GM19193 (cell line): ENCODE results near the gene HTN3.

ENCODE experiments used
- POLR2A ChIP-seq: IDR thresholded peaks from 4 replicates; pipeline ENCODE4 v1.6.1; 2011; ENCODE audit not compliant: insufficient read depth, insufficient read length; ENCODE audit errors: extremely low read depth

The HTN3 gene

DNA sequence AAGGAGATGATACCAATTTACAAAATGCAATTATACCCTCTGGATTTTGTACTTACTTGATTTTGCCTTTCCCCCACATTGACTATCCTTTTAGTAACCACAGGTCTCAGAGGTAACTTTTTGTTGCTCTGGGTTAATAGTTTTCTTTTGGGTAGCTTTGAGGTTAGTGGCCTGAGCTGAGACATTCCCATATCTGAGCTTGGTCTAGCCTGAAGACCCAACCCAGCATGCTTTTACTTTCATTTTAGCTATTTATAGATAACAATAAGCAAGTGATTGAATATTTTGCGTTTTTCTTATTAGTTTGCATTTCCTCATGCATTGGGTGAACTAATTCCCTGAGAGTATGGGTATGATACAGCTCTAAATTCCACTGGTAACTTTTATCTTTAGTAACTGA lies 33.7 kb downstream of the HTN3 start:
- TF ChIP-seq POLR2A: no peak

- no peak for TF ChIP-seq POLR2A
Measured at GRCh38 chr4:70080205-70080604, 51.9 kb downstream of the HTN3 start.
